ENCODE measurements around the gene CDH4. TPM values are rescaled to one million over a fixed set of nuclear protein-coding genes. Genes with fewer than 3 reads are reported as not detected.

CDH4 gene
- total and polyA plus RNA-seq, 9 of the 15 experiments (the other 6 are each of a cell fraction or from before 2014, with no cell fraction given): 0.04 TPM; not detected in 8

GRCh38 chr20:61650912-61651733 lies 399.1 kb downstream of the CDH4 start (continued):
- TF ChIP-seq ZNF740 (CRISPR knock-in tag; IDR thresholded peaks at IDR 0.05) (no peak), ZNF740 (tag; IDR thresholded peaks at IDR 0.05) (no peak), CBX1 (IDR thresholded peaks at IDR 0.05; ENCODE audit: low read depth) (no peak)

- no peak overlapping the region for H3K4me2 ChIP-seq (ENCODE audit: insufficient read depth, low read length)
- no peaks in the 10 kb centered on the region for H3K36me3 ChIP-seq (ENCODE audit: control insufficient read depth, insufficient read depth, low read length)
- intact Hi-C loops (cut with micrococcal nuclease) (no loop called here), in situ Hi-C loops (cut with MboI) (no loop called here)
- H3K4me1 ChIP-seq (replicated peaks in 1 of 2; ENCODE audit: control insufficient read depth in 2 of 2, insufficient read depth in 2 of 2, low read length in 2 of 2): no peaks in the 10 kb centered on the region
- H3K9me1 ChIP-seq (ENCODE audit: control insufficient read depth, insufficient read depth, low read length): no peaks in the 10 kb centered on the region
- H3K27me3 ChIP-seq (ENCODE audit: control insufficient read depth in 2 of 2, insufficient read depth in 2 of 2, low read length in 2 of 2): peaks cover 18 to 54% of the 10 kb centered on the region in 2 experiments
- ChIA-PET POLR2A (no interaction called here), CTCF (ENCODE audit: low intra/inter-chr PET ratio) (no interaction called here)
- no peak overlapping the region for H3K4me3 ChIP-seq
- H4K20me1 ChIP-seq (replicated peaks; ENCODE audit: control insufficient read depth, insufficient read depth, low read length): no peaks in the 10 kb centered on the region
- ATAC-seq (no peak), FAIRE-seq (no peak), DNase-seq (ENCODE audit: extremely low read depth in 1 of 4, low spot score in 3 of 4) (no peak)
- H3K79me2 ChIP-seq (ENCODE audit: control insufficient read depth, insufficient read depth, low read length): no peaks in the 10 kb centered on the region
- H3K27ac ChIP-seq (ENCODE audit: extremely low read depth, low read depth, low read length): no peak overlapping the region
- H3K9me3 ChIP-seq (replicated peaks; ENCODE audit: control insufficient read depth, insufficient read depth, low read depth, low read length): no peaks in the 10 kb centered on the region
- BruUV-seq (replicated peaks): no TSS peak
- no peak for TF ChIP-seq NCOA1 (IDR thresholded peaks at IDR 0.05; ENCODE audit: low read depth)
- no peak for TF ChIP-seq SAP30 (IDR thresholded peaks at IDR 0.05; ENCODE audit: borderline replicate concordance, insufficient read depth, low read depth, low read length, poor library complexity, severe bottlenecking)
- TF ChIP-seq ZNF696 (CRISPR knock-in tag; conservative IDR thresholded peaks at IDR 0.05): no peak
- under 1% methylated on average over 10 of the region's 10 CpGs for WGBS (ENCODE audit: insufficient coverage, low coverage, missing lambda C conversion rate)
- H2AFZ ChIP-seq (ENCODE audit: low read depth, low read length): no peak overlapping the region
- no peak overlapping the region for H3K9ac ChIP-seq (ENCODE audit: insufficient read depth in 1 of 2, low read depth in 2 of 2, low read length in 2 of 2)
Observed at GRCh38 chr20:61652146-61652545, 400.1 kb downstream of the CDH4 start.
